Head of caudate nucleus (tissue), 42 donors: ENCODE data around the gene CD84.
"Not testable (repeated sequence)": the region's sequence is repeated elsewhere in the genome, so short reads cannot be mapped to it uniquely, and the experiment has no call there.

Experiments
- DNase-seq, 42 donors: peaks; one replicate each; pipeline versions ENCODE4 v3.0.0 to v3.0.0-alpha.2; 2020 to 2021; ENCODE audit warnings: mixed read lengths in 7 of 42
- intact Hi-C: fragments of 100-400 bp; cut with DNase I; formaldehyde crosslinking; loops from one replicate; pipeline ENCODE4 v1.15.0; 2022

Gene CD84

GRCh38 chr1:160548960-160549664, 30.2 kb downstream of the CD84 start:
- no peak for DNase-seq
- intact Hi-C loops = no loop called here

GRCh38 chr1:160548183-160548582, 31.1 kb downstream of the CD84 start:
- intact Hi-C loops = no loop called here
- DNase-seq = no peak

GRCh38 chr1:160547422-160547821, 31.9 kb downstream of the CD84 start:
- intact Hi-C loops = no loop called here
- DNase-seq = no peak

- intact Hi-C loops = no loop called here
- no peak for DNase-seq
Observed at GRCh38 chr1:160546942-160547341, 32.4 kb downstream of the CD84 start.

- intact Hi-C loops = no loop called here
- DNase-seq = peak in 1 of 42 donors; percentile 11
Observed at GRCh38 chr1:160544647-160545046, 34.6 kb downstream of the CD84 start.

- intact Hi-C loops = no loop called here
Observed at GRCh38 chr1:160542303-160542945, 36.9 kb downstream of the CD84 start.

GRCh38 chr1:160541622-160542302, 37.5 kb downstream of the CD84 start:
- no peak for DNase-seq
- intact Hi-C loops = no loop called here

More at GRCh38 chr1:160542303-160542945, 36.9 kb downstream of the CD84 start:
- no peak for DNase-seq

GRCh38 chr1:160540859-160541233, 38.5 kb downstream of the CD84 start:
- DNase-seq = no peak
- intact Hi-C loops = no loop called here

GRCh38 chr1:160539990-160540858, 39.1 kb downstream of the CD84 start:
- intact Hi-C loops = no loop called here

GRCh38 chr1:160539684-160539989, 39.7 kb downstream of the CD84 start:
- no peak for DNase-seq
- intact Hi-C loops = no loop called here

More at GRCh38 chr1:160539990-160540858, 39.1 kb downstream of the CD84 start:
- no peak for DNase-seq

GRCh38 chr1:160538985-160539651, 40.2 kb downstream of the CD84 start:
- no peak for DNase-seq
- intact Hi-C loops = no loop called here

- DNase-seq = no peak
- intact Hi-C loops = no loop called here
Observed at GRCh38 chr1:160537714-160538665, 41.3 kb downstream of the CD84 start.

- no peak for DNase-seq
Observed at GRCh38 chr1:160534823-160535605, 44.3 kb downstream of the CD84 start.

GRCh38 chr1:160532557-160532813, 46.8 kb downstream of the CD84 start:
- not testable (repeated sequence) for DNase-seq

More at GRCh38 chr1:160534823-160535605, 44.3 kb downstream of the CD84 start:
- intact Hi-C loops = no loop called here

GRCh38 chr1:160531809-160532556, 47.3 kb downstream of the CD84 start:
- DNase-seq, intact Hi-C loops: not testable (repeated sequence)

More at GRCh38 chr1:160532557-160532813, 46.8 kb downstream of the CD84 start:
- intact Hi-C loops = not testable (repeated sequence)

GRCh38 chr1:160529401-160529952, 49.8 kb downstream of the CD84 start:
- intact Hi-C loops = not testable (repeated sequence)

More at GRCh38 chr1:160529401-160529952, 49.8 kb downstream of the CD84 start:
- DNase-seq = not testable (repeated sequence)
